ENCODE results near the gene CDC123.

DNA sequence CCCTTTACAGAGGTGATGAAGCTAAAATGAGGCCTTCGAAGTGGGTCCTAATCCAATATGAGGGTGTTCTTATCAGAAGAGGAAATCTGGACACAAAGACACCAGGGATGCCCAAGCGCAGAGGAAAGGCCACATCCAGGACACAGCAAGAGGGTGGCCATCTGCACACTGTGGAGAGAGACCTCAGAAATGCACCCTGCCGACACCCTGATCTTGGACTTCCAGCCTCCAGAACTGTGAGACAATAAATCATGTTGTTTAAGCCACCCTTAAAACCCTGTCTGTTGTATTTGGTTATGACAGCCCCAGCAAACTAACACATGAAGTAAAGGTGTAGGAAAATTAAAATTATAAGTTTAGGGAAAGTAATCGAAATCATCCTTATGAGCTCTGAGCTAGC lies 64.0 kb downstream of the CDC123 start:
- TF ChIP-seq CTCF (conservative IDR thresholded peaks at IDR 0.05; ENCODE audit: low read depth, low read length): no peak
- no peak for TF ChIP-seq EZH2 (IDR thresholded peaks at IDR 0.05; ENCODE audit: low read length, unreplicated experiment)
- TF ChIP-seq EZH2phosphoT487 (IDR thresholded peaks at IDR 0.05; ENCODE audit: borderline replicate concordance, low read length): no peak
